ENCODE data around the gene TMPRSS5. TPM values are rescaled to one million over a fixed set of nuclear protein-coding genes. Genes with fewer than 3 reads are reported as not detected.
"Not testable (repeated sequence)": the region's sequence is repeated elsewhere in the genome, so short reads cannot be mapped to it uniquely, and the experiment has no call there.

Gene TMPRSS5
- total and polyA plus RNA-seq, 2 of the 8 experiments (the other 6 are each of a cell fraction or from before 2014, with no cell fraction given): 0.54 to 0.78 TPM

- no peak for TF ChIP-seq ATF2 (IDR thresholded peaks at IDR 0.05; ENCODE audit: low read length)
Observed at GRCh38 chr11:113721462-113722066, 15.5 kb upstream of the TMPRSS5 start (continued).

- DNase-seq (ENCODE audit: low read depth in 1 of 2, low spot score in 2 of 2); H2BK12ac ChIP-seq (ENCODE audit: low read depth, low read length); H4K5ac ChIP-seq (ENCODE audit: insufficient read length, low read depth, low read length); H3K4me2 ChIP-seq (ENCODE audit: insufficient read depth in 1 of 2, low read depth in 2 of 2, low read length in 2 of 2); H3K18ac ChIP-seq (ENCODE audit: extremely low read depth, low read length); H4K20me1 ChIP-seq (replicated peaks in 1 of 2; ENCODE audit: control insufficient read depth in 1 of 2, insufficient read depth in 2 of 2, low read length in 2 of 2); H3K27me3 ChIP-seq (replicated peaks in 1 of 4; ENCODE audit: control insufficient read depth in 3 of 4, extremely low read depth in 1 of 4, insufficient read depth in 3 of 4, low read length in 3 of 4); H3K9ac ChIP-seq (replicated peaks in 1 of 4; ENCODE audit: extremely low read depth in 1 of 4, low read depth in 3 of 4, low read length in 3 of 4); H2BK5ac ChIP-seq (ENCODE audit: low read depth, low read length); H3K36me3 ChIP-seq (ENCODE audit: control insufficient read depth in 2 of 4, insufficient read depth in 4 of 4, low read length in 3 of 4); H3K4ac ChIP-seq (replicated peaks; ENCODE audit: insufficient read length, low read depth, low read length); FAIRE-seq; H3K23ac ChIP-seq (ENCODE audit: insufficient read length); H3K14ac ChIP-seq (ENCODE audit: insufficient read length); CTCF ChIA-PET (ENCODE audit: partially characterized antibody); H2BK120ac ChIP-seq (replicated peaks; ENCODE audit: low read depth, low read length); H3K27ac ChIP-seq (ENCODE audit: low read depth, low read length); H3K56ac ChIP-seq (replicated peaks; ENCODE audit: insufficient read length, low read depth, low read length); H3K79me1 ChIP-seq (ENCODE audit: low read depth, low read length); H2AK5ac ChIP-seq (ENCODE audit: low read depth, low read length); H3K4me1 ChIP-seq (replicated peaks in 1 of 4; ENCODE audit: control insufficient read depth in 3 of 4, insufficient read depth in 4 of 4, low read length in 3 of 4); H3K9me3 ChIP-seq (ENCODE audit: insufficient read depth in 2 of 2, low read depth in 1 of 2, low read length in 1 of 2); H2BK15ac ChIP-seq (ENCODE audit: low read length); H3K79me2 ChIP-seq (ENCODE audit: control insufficient read depth in 1 of 2, insufficient read depth in 2 of 2, low read length in 2 of 2); H2AFZ ChIP-seq (ENCODE audit: low read length); POLR2A ChIA-PET (ENCODE audit: partially characterized antibody); H3K23me2 ChIP-seq (ENCODE audit: low read depth, low read length); H4K8ac ChIP-seq (ENCODE audit: extremely low read depth, insufficient read depth, low read length); H2BK20ac ChIP-seq (ENCODE audit: low read length); H4K91ac ChIP-seq (replicated peaks; ENCODE audit: insufficient read length, low read length); H3K4me3 ChIP-seq (ENCODE audit: extremely low read depth in 1 of 4, insufficient read depth in 2 of 4, low read depth in 3 of 4, low read length in 4 of 4): not testable (repeated sequence)
- WGBS, 2 experiments (ENCODE audit: extremely low coverage in 1 of 2, insufficient coverage in 1 of 2, insufficient read length in 1 of 2, insufficient replicate concordance in 2 of 2, low coverage in 1 of 2, low lambda C conversion rate in 2 of 2, missing lambda C conversion rate in 1 of 2): 82% methylated on average over 3 of the region's 3 CpGs; no CpG with 5 or more reads in 1 of the 2 experiments
Observed at GRCh38 chr11:113720478-113720877, 14.4 kb upstream of the TMPRSS5 start.
